HPDE6-E6E7 (cell line): ENCODE results near the gene C3orf33.
A peak's percentile ranks its signal among the peaks of the same experiment; 100 is the strongest.
"Not testable (repeated sequence)": the region's sequence is repeated elsewhere in the genome, so short reads cannot be mapped to it uniquely, and the experiment has no call there.

Experiments
- DNase-seq: peaks from one replicate; pipeline ENCODE4 v3.0.0; 2011; ENCODE audit warnings: missing footprints; ENCODE audit errors: extremely low spot score

Gene C3orf33

GRCh38 chr3:155805802-155806618, at the start of gene C3orf33:
TSS of gene C3orf33 (minus strand) at chr3:155806278. CDS start at chr3:155806252, 26 bp downstream.
- peak; percentile 73 for DNase-seq

- peak; percentile 97 for DNase-seq
These were observed 48.3 kb upstream of the C3orf33 start, which contains the start of gene SLC33A1 for GRCh38 chr3:155854141-155854940. TSS of gene SLC33A1 (minus strand) at chr3:155854427. CDS start at chr3:155853997, 430 bp downstream.

- no peak for DNase-seq
These were observed 47.4 kb upstream of the C3orf33 start for GRCh38 chr3:155853214-155854140.

GRCh38 chr3:155852341-155852740, 46.3 kb upstream of the C3orf33 start:
- no peak for DNase-seq

- DNase-seq: not testable (repeated sequence)
These were observed 43.3 kb upstream of the C3orf33 start for GRCh38 chr3:155849404-155849803.

- no peak for DNase-seq
These were observed 41.9 kb upstream of the C3orf33 start for GRCh38 chr3:155847993-155848392.

- DNase-seq: no peak
These were observed 40.0 kb upstream of the C3orf33 start for GRCh38 chr3:155846119-155846518.

GRCh38 chr3:155843569-155843968, 37.5 kb upstream of the C3orf33 start:
- no peak for DNase-seq

- no peak for DNase-seq
These were observed 29.4 kb upstream of the C3orf33 start for GRCh38 chr3:155835341-155836071.

GRCh38 chr3:155828490-155829098, 22.5 kb upstream of the C3orf33 start:
- not testable (repeated sequence) for DNase-seq

- no peak for DNase-seq
These were observed 9.0 kb upstream of the C3orf33 start for GRCh38 chr3:155815030-155815545.

- not testable (repeated sequence) for DNase-seq
These were observed 7.1 kb upstream of the C3orf33 start for GRCh38 chr3:155813224-155813623.

- no peak for DNase-seq
These were observed 3.1 kb upstream of the C3orf33 start for GRCh38 chr3:155809181-155809580.

GRCh38 chr3:155807823-155808222, 1.7 kb upstream of the C3orf33 start:
- DNase-seq: no peak

GRCh38 chr3:155805204-155805801, 775 bp downstream of the C3orf33 start:
- no peak for DNase-seq

GRCh38 chr3:155804323-155804722, 1.8 kb downstream of the C3orf33 start:
- no peak for DNase-seq

- DNase-seq: no peak
These were observed 13.5 kb downstream of the C3orf33 start for GRCh38 chr3:155792532-155792931.

GRCh38 chr3:155791190-155791589, 14.9 kb downstream of the C3orf33 start:
- no peak for DNase-seq

GRCh38 chr3:155790272-155790925, 15.7 kb downstream of the C3orf33 start:
- no peak for DNase-seq
